ENCODE data around the gene SCGN. TPM values are rescaled to one million over a fixed set of nuclear protein-coding genes. Genes with fewer than 3 reads are reported as not detected.

The SCGN gene
- polyA plus RNA-seq, 1 experiment = not detected

DNA sequence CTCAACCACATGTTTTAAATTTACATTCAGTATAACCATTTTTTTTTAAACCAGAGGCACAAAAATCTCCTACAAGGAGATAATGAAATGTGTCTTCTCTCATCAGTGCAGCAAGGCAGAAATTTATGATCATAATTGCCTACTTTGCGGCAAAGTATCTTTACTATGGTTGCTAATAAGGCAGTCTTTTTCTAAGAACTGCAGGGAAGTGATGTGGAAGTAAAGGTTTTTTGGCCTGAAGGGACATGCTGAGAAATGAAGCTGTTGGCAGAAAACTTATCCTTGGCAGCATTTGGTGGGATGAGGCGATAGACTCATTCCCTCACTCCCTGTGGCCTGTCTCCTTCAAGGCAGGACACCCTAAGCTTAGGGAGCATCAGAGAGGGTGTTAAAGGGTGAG lies 48.7 kb downstream of the SCGN start:
- POLR2A ChIA-PET = no interaction called here

DNA sequence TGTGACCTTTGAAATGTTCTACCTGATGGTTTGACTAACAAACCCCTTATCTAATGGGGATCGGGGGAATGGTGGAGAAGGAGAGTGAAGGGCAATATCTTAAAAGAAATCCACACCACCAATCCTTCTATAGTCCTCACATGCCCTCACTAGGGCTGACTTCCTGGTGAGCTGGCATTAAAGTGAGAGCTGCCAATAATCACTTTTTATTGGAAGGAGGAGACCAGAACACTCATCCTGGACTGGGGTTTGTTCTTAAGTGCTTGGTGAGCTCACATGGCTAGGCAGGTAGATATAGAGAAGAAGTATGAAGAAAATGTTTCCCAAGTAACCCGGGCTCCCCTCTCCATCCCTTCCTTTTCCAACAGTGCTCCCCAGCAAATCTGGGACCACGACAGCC lies 49.8 kb downstream of the SCGN start:
- ChIA-PET POLR2A (no interaction called here), CTCF (interaction anchor here (2.0 kb wide), 1 partner anchor 16 kb away, joined by 7 read pairs; no protein-coding TSS in a partner anchor)
- DNase-seq (ENCODE audit: low read depth) = no peak
- H3K36me3 ChIP-seq (ENCODE audit: control insufficient read depth, insufficient read depth, low read length) = no peaks in the 10 kb centered on the region
- H3K4me3 ChIP-seq (ENCODE audit: low read depth, low read length) = no peak overlapping the region
- H3K27me3 ChIP-seq (ENCODE audit: control insufficient read depth, insufficient read depth, low read length) = no peaks in the 10 kb centered on the region
- TF ChIP-seq, protein P1, sequence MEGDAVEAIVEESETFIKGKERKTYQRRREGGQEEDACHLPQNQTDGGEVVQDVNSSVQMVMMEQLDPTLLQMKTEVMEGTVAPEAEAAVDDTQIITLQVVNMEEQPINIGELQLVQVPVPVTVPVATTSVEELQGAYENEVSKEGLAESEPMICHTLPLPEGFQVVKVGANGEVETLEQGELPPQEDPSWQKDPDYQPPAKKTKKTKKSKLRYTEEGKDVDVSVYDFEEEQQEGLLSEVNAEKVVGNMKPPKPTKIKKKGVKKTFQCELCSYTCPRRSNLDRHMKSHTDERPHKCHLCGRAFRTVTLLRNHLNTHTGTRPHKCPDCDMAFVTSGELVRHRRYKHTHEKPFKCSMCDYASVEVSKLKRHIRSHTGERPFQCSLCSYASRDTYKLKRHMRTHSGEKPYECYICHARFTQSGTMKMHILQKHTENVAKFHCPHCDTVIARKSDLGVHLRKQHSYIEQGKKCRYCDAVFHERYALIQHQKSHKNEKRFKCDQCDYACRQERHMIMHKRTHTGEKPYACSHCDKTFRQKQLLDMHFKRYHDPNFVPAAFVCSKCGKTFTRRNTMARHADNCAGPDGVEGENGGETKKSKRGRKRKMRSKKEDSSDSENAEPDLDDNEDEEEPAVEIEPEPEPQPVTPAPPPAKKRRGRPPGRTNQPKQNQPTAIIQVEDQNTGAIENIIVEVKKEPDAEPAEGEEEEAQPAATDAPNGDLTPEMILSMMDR (IDR thresholded peaks at IDR 0.05; ENCODE audit: insufficient read depth, low read depth, low read length) = no peak

More for the DNA sequence above, 48.7 kb downstream of the SCGN start:
- TF ChIP-seq, protein P1 (IDR thresholded peaks at IDR 0.05; ENCODE audit: insufficient read depth, low read depth, low read length) = no peak
- Histone ChIP-seq H3K27me3 (ENCODE audit: control insufficient read depth, insufficient read depth, low read length) (no peaks in the 10 kb centered on the region), H3K4me3 (ENCODE audit: low read depth, low read length) (no peak overlapping the region), H3K36me3 (ENCODE audit: control insufficient read depth, insufficient read depth, low read length) (no peaks in the 10 kb centered on the region)
- CTCF ChIA-PET = interaction anchor here (2.0 kb wide), 1 partner anchor 17 kb away, joined by 7 read pairs; no protein-coding TSS in a partner anchor
- no peak for DNase-seq (ENCODE audit: low read depth)

DNA sequence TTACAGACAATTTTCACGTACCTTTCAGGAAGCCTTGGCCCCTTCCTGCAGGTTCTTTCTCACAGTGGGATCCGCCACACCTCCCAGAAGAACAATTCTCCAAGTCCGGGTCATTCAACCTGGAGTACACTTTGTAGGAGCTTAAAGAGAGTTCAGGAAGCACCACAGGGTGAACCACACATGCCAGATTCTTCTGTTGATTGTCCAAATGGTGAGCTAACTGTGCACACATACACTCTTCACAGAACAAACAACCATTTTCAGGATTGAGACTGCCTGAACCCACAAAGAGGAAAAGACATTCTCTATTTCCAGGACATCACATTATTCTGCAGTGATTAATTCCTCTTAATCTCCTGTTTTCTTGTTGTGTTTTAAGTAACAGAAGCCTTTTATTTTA lies 51.0 kb downstream of the SCGN start:
- Histone ChIP-seq H3K27me3 (ENCODE audit: control insufficient read depth, insufficient read depth, low read length) (no peaks in the 10 kb centered on the region), H3K36me3 (ENCODE audit: control insufficient read depth, insufficient read depth, low read length) (no peaks in the 10 kb centered on the region), H3K4me3 (ENCODE audit: low read depth, low read length) (no peak overlapping the region)
- TF ChIP-seq, protein P1 (IDR thresholded peaks at IDR 0.05; ENCODE audit: insufficient read depth, low read depth, low read length) = no peak
- DNase-seq (ENCODE audit: low read depth) = no peak
- CTCF ChIA-PET = no interaction called here
- POLR2A ChIA-PET = no interaction called here

DNA sequence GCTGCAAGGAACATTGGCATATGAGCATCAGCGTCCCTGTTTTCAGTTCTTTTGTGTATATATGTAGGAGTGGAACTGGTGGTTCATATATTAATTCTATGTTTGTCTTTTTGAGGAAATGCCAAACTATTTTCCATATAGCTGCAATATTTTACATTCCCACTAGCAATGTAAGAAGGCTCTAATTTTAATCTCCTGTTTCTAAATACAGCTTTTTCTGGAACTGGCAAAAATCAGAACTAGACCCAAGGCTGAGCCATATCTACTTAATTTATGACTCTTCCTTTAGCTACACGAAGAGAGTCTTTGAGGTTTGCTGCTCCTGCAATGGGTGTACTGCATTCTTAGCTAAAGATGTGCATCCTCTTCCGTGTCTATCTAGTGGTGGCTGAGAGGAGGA lies 52.0 kb downstream of the SCGN start:
- Histone ChIP-seq H3K4me3 (ENCODE audit: low read depth, low read length) (no peak overlapping the region), H3K27me3 (ENCODE audit: control insufficient read depth, insufficient read depth, low read length) (no peaks in the 10 kb centered on the region), H3K36me3 (ENCODE audit: control insufficient read depth, insufficient read depth, low read length) (no peaks in the 10 kb centered on the region)
- TF ChIP-seq, protein P1 (IDR thresholded peaks at IDR 0.05; ENCODE audit: insufficient read depth, low read depth, low read length) = no peak
- ChIA-PET CTCF (interaction anchor here (1.1 kb wide), 1 partner anchor 17 kb away, joined by 3 read pairs; no protein-coding TSS in a partner anchor), POLR2A (no interaction called here)
- DNase-seq (ENCODE audit: low read depth) = no peak

DNA sequence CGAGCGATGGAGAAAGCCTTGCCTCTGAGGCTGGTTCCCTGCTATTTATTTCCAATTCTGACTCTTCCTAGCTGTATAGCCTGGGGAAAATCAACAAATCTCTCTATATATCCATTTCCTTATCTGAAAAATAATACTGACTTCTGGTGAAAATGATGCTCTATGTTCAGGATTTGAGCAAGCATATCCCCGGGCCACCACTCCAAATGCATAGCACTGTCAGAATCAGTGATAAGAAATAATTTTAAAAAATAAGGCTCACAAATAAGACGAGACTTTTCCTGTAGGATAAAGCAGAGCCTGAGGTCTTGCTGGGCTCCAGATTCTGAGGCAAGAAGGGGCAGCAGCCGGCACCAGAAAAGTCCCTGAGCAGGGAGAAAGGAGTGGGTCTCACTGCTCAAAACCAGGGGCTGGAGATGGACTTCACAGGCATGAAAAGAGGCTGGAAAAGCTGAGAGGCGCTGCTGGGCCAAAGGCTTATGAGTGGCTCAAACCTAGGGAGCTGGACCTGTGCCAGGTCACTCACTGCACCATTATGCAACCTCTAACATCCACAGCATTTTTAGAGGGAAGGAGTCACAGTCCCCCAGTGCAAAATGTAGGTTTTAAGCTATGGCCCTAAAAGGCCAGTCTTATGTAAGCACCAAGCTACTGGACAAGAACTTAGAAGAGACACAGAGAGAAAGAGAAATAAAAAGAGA lies 54.4 kb downstream of the SCGN start:
- H3K36me3 ChIP-seq (ENCODE audit: control insufficient read depth, insufficient read depth, low read length) = no peaks in the 10 kb centered on the region
- H3K4me3 ChIP-seq (ENCODE audit: low read depth, low read length) = no peak overlapping the region
- no peaks in the 10 kb centered on the region for H3K27me3 ChIP-seq (ENCODE audit: control insufficient read depth, insufficient read depth, low read length)
- CTCF ChIA-PET = interaction anchor here (1.1 to 2.0 kb wide), 3 partner anchors 9 to 14 kb away, joined by 3 to 6 read pairs (median 5); no protein-coding TSS in a partner anchor
- no peak for DNase-seq (ENCODE audit: low read depth)
- TF ChIP-seq, protein P1 (IDR thresholded peaks at IDR 0.05; ENCODE audit: insufficient read depth, low read depth, low read length) = no peak
- POLR2A ChIA-PET = no interaction called here
